GM21367 (cell line): ENCODE results near the gene ZDHHC6.
"Not testable (repeated sequence)": the region's sequence is repeated elsewhere in the genome, so short reads cannot be mapped to it uniquely, and the experiment has no call there.

Source experiments
- ATAC-seq: cut with Tn5 transposase; IDR thresholded peaks from one replicate; pipeline ENCODE4 v1.9.1; 2021; ENCODE audit not compliant: unreplicated experiment

Gene ZDHHC6

DNA sequence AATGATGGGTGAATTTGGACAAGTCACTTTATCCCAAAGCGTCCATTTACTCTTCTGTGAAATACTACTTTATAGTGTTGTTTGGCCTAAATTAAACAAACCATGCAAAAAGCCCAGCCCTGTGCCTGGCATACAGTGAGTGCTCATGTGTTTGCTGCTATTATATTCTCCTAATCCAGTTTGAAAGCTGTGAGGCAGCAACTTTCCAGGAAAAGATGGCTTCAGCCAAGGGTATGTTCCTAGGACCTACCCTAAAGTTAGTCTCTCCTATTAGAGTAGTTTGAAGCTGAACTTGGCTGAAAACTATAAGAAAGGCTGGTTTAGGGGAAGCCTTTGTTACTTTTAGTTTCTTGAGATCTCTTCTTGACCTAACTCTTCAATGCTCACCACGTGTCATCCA lies 52.9 kb downstream of the ZDHHC6 start:
- no peak for ATAC-seq

GRCh38 chr10:112393341-112393740 lies 53.4 kb downstream of the ZDHHC6 start:
- ATAC-seq = no peak

DNA sequence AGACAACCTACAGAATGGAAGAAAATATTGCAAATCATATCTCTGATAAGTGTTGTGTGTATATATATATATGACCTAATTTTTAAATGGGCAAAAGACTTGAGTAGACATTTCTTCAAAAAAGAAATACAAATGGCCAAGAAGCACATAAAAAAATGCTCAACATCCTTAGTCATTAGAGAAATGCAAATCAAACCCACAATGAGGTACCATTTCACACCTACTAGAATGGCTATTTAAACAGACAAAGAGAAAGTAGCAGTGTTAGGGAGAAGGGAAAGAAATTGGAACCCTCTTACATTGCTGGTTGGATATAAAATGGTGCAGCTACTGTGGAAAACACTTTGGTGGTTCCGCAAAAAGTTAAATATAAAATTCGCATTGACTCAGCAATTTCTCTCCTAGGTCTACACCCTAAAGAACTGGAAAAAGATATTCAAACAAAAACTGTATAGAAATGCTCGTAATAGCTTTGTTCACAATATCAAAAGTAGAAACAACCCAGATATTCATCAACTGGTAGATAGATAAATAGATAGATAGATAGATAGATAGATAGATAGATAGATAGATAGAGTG lies 56.5 kb downstream of the ZDHHC6 start:
- ATAC-seq = no peak

- ATAC-seq = peak; percentile 77
Measured at GRCh38 chr10:112389271-112389822, 57.4 kb downstream of the ZDHHC6 start.

DNA sequence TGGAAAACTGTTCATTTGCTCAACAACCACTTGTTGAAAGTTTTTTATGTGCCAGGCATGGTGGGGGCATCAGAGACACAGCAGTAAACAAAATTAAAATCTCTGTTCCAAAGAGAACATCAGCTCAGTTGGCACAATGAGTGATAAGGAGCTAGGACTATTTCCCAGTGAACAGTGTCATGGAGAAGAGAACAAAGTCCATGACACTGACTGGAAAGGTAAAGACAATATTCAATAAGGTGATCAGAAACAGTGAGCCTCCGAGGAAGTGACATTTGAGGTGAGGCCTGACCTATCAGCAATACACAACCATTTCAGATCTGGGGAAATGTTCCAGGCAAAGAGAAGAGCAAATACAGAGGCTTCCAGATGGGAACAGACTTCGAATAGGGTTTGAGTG lies 58.2 kb downstream of the ZDHHC6 start:
- no peak for ATAC-seq

- not testable (repeated sequence) for ATAC-seq
Measured at GRCh38 chr10:112388056-112388455, 58.7 kb downstream of the ZDHHC6 start.

DNA sequence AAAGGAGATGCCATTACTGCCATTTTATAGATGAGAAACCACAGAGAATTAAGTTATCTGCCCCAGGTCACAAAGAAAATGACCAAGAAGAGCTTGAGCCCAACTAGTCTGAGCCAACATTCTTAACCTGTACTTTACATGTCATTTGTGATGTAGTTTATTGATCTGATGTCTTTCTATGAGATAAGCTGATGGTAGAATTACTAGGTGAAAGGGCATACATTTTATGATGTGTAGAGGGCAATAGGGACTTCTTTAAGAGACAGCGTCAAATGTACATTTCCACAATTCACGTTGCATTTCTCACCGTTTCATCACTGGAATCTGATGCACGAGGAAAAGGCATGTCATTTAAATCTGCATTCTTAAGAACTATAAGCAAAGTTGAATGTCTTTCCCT lies 61.5 kb downstream of the ZDHHC6 start:
- no peak for ATAC-seq

DNA sequence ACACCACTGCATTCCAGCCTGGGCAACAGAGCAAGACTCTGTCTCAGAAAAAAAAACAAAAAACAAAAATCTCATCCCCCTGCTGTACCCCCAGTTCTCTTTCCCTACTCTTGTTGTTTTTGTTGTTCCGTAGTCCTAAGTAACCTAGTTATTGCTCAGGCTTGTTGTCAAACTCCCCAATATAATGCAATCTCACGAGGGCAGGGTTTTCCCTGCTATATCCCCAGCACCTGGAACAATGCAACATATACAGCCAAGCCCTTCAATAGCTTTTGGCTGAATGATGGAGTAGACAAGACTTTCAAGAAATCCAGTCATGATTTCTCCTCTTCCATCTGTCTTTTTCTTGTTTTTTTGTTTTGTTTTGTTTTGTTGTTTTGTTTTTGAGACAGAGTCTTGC lies 62.6 kb downstream of the ZDHHC6 start:
- ATAC-seq = no peak

- ATAC-seq = no peak
Measured at GRCh38 chr10:112383325-112383724, 63.4 kb downstream of the ZDHHC6 start.

- ATAC-seq = no peak
Measured at GRCh38 chr10:112382515-112383235, 64.0 kb downstream of the ZDHHC6 start.
